Measurements from ENCODE around the gene DIAPH3. TPM values are rescaled to one million over a fixed set of nuclear protein-coding genes. Genes with fewer than 3 reads are reported as not detected.
"Not testable (repeated sequence)": the region's sequence is repeated elsewhere in the genome, so short reads cannot be mapped to it uniquely, and the experiment has no call there.

DIAPH3 gene
- total and polyA plus RNA-seq, 8 donors: 3.3 to 19.1 (median 10.6) TPM

GRCh38 chr13:60210510-60211330 lies 47.0 kb upstream of the DIAPH3 start:
- Histone ChIP-seq H3K4me1 (no peaks in the 10 kb centered on the region), H3K27ac (no peak overlapping the region), H3K9me3 (no peaks in the 10 kb centered on the region), H3K27me3 (no peaks in the 10 kb centered on the region), H3K4me3 (no peak overlapping the region), H3K36me3 (no peaks in the 10 kb centered on the region)
- ATAC-seq (no peak), DNase-seq (no peak)
- intact Hi-C loops (cut with DNase I): no loop called here
- no peak for TF ChIP-seq CTCF (IDR thresholded peaks at IDR 0.05)

DNA sequence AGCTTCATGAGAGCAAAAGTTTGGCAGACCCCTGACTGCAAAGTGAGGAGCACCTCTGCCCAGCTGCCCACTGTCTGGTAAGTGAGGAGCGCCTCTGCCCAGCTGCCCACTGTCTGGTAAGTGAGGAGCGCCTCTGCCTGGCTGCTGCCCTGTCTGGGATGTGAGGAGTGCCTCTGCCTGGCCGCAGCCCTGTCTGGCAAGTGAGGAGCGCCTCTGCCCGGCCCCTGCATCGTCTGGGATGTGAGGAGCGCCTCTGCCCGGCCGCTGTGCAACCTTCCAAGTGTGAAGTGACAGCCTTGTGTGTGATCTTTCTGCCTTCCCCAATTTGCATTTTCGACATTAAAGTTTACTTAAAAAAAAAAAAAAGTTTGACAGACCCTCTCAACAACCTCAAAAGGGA lies 41.8 kb upstream of the DIAPH3 start:
- H3K4me1 ChIP-seq; H3K9me3 ChIP-seq; H3K36me3 ChIP-seq; H3K27ac ChIP-seq; intact Hi-C loops (cut with DNase I); H3K4me3 ChIP-seq; H3K27me3 ChIP-seq; ATAC-seq: not testable (repeated sequence)
- peak in 1 of 4 donors; percentile 69 for DNase-seq

DNA sequence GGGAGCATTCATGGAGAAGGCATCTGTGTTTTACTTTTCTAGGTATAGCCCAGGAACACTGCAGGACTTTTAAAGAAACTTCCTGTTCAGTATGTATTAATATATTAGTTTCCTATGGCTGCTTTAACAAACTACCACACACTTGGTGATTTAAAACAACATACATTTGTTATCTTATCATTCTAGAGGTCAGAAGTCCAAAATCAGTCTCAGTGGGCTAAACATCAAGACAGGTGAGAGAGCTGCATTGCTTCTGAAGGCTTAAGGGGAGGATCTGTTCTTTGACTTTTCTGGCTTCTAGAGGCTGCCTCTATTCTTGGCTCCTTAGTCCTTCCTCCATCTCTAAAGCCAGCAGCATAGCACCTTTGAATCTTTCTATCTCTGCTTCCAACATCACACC lies 37.6 kb upstream of the DIAPH3 start:
- no peaks in the 10 kb centered on the region for H3K36me3 ChIP-seq
- no peak for TF ChIP-seq CTCF (IDR thresholded peaks at IDR 0.05)
- intact Hi-C loops (cut with DNase I): no loop called here

GRCh38 chr13:60195893-60196292 lies 32.2 kb upstream of the DIAPH3 start:
- ATAC-seq; H3K4me3 ChIP-seq; H3K9me3 ChIP-seq; DNase-seq; H3K27ac ChIP-seq; H3K36me3 ChIP-seq; H3K27me3 ChIP-seq; H3K4me1 ChIP-seq; intact Hi-C loops (cut with DNase I): not testable (repeated sequence)

More for the DNA sequence above, 37.6 kb upstream of the DIAPH3 start:
- ATAC-seq (no peak), DNase-seq (no peak)
- no peak overlapping the region for H3K27ac ChIP-seq
- no peaks in the 10 kb centered on the region for H3K27me3 ChIP-seq
- H3K4me1 ChIP-seq: no peaks in the 10 kb centered on the region
- no peaks in the 10 kb centered on the region for H3K9me3 ChIP-seq
- H3K4me3 ChIP-seq: no peak overlapping the region

DNA sequence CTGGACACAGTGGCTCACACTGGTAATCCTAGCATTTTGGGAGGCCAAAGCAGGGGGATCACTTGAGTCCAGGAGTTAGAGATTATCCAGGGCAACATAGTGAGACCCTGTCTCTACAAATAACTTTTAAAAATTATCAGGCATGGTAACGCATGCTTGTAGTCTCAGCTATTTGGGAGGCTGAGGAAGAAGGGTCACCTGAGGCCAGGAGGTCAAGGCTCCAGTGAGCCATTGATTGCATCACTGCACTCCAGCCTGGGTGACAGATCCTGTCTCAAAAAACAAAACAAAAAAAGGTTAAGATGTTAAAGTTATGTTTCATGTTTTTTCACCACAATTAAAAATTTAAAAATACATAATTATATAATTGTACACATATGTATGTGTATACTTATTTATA lies 19.2 kb upstream of the DIAPH3 start:
- Histone ChIP-seq H3K4me3 (no peak overlapping the region), H3K9me3 (no peaks in the 10 kb centered on the region), H3K36me3 (no peaks in the 10 kb centered on the region), H3K27me3 (peaks cover 0 to 4% of the 10 kb centered on the region in 2 donors), H3K4me1 (no peaks in the 10 kb centered on the region), H3K27ac (no peak overlapping the region)
- no peak for TF ChIP-seq CTCF (IDR thresholded peaks at IDR 0.05)
- ATAC-seq (no peak), DNase-seq (no peak)
- intact Hi-C loops (cut with DNase I): no loop called here

DNA sequence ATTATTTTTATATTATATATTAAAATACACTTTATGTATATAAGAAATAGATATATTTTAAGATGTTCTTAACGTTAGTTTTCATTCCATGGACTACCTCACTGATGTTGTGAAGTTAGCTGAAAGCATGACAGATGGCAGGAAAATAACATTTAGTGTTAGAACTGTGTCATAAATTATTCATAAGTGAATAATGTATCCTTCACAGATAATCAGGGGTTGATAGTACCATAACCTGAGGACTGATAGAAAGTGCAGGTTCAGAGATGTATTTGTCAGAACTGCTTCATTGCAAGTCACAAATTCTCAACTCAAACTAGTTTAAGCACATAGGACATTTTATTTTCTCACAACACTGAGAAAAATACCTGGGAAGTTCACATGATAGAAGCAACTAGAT lies 14.6 kb upstream of the DIAPH3 start:
- H3K27me3 ChIP-seq: no peaks in the 10 kb centered on the region
- no peaks in the 10 kb centered on the region for H3K36me3 ChIP-seq
- no peak overlapping the region for H3K27ac ChIP-seq
- ATAC-seq: no peak
- intact Hi-C loops (cut with DNase I): no loop called here
- no peak for DNase-seq
- H3K9me3 ChIP-seq: no peaks in the 10 kb centered on the region
- no peaks in the 10 kb centered on the region for H3K4me1 ChIP-seq
- TF ChIP-seq CTCF (IDR thresholded peaks at IDR 0.05): no peak
- H3K4me3 ChIP-seq: no peak overlapping the region

Measured in left lung (tissue), 10 donors.